Gastroesophageal sphincter (tissue), 4 donors: Measurements from ENCODE around the gene PRDM2. TPM values are rescaled to one million over a fixed set of nuclear protein-coding genes. Genes with fewer than 3 reads are reported as not detected.

ENCODE experiments used
- ATAC-seq: fragments of 150-250 bp; one replicate; pipeline ENCODE4 v1.9.1; 2016; ENCODE audit warnings: mild to moderate bottlenecking, moderate library complexity
- H3K27ac ChIP-seq, 4 donors: fragments of 200-600 bp; sonication (generic) in 3 of 4; 1 replicate in 3 of 4; 2 replicates in 1 of 4; pipeline ENCODE4 v1.5.1; 2016 to 2019
- H3K27me3 ChIP-seq: fragments of 200-600 bp; sonication (generic); one replicate; pipeline ENCODE4 v1.5.1; 2019
- H3K36me3 ChIP-seq, 2 donors: fragments of 200-600 bp; sonication (generic); one replicate each; pipeline ENCODE4 v1.5.1; 2019; ENCODE audit warnings: control low read depth in 1 of 2
- H3K4me1 ChIP-seq, 3 donors: fragments of 200-600 bp; sonication (generic); 1 replicate in 2 of 3; 2 replicates in 1 of 3; pipeline ENCODE4 v1.5.1; 2016 to 2019; ENCODE audit warnings: control low read depth in 2 of 3
- H3K4me3 ChIP-seq, 2 donors: fragments of 200-600 bp; sonication (generic); one replicate each; pipeline ENCODE4 v1.5.1; 2019; ENCODE audit warnings: mild to moderate bottlenecking in 1 of 2, moderate library complexity in 1 of 2
- H3K9me3 ChIP-seq, 3 donors: fragments of 200-600 bp; sonication (generic); one replicate each; pipeline ENCODE4 v1.5.1; 2017 to 2019; ENCODE audit warnings: control low read depth in 2 of 3
- CTCF ChIP-seq, 4 experiments: fragments of 200-600 bp in 2 of 4; fragments of 450-650 bp in 2 of 4; sonication (generic) in 1 of 4; IDR thresholded peaks; one replicate each; pipeline ENCODE4 v1.5.1; 2017 to 2019; ENCODE audit warnings: antibody characterized with exemption in 4 of 4, mild to moderate bottlenecking in 2 of 4, moderate library complexity in 2 of 4
- EP300 ChIP-seq: sonication (generic); formaldehyde crosslinking; IDR thresholded peaks from one replicate; pipeline ENCODE4 v1.6.1; 2017; ENCODE audit warnings: antibody characterized with exemption, mild to moderate bottlenecking
- POLR2A ChIP-seq, 2 donors: fragments of 450-650 bp; IDR thresholded peaks; one replicate each; pipeline ENCODE4 v1.6.1; 2017; ENCODE audit warnings: antibody characterized with exemption in 2 of 2, mild to moderate bottlenecking in 2 of 2, moderate library complexity in 1 of 2
- POLR2AphosphoS5 ChIP-seq: sonication (generic); formaldehyde crosslinking; IDR thresholded peaks from one replicate; pipeline ENCODE4 v1.6.1; 2017; ENCODE audit warnings: antibody characterized with exemption
- WGBS, 2 donors: methylation state at CpG; one replicate each; pipeline ENCODE4 v1.1.5; 2018; ENCODE audit warnings: low coverage in 1 of 2; 5-methylcytosine and 5-hydroxymethylcytosine counted together
- total RNA-seq, 4 donors: library from RNA; depleted of rRNA; stranded (reverse); fragments of >200 nt; gene quantifications; one replicate each; pipeline ENCODE4 v1.1.0, GENCODE V29; 2016

Gene PRDM2
- total RNA-seq, 4 donors from 2014 or later = 23.7 to 55.6 (median 43.0) TPM

GRCh38 chr1:13832100-13832499, 132.1 kb downstream of the PRDM2 start:
- peaks cover 0 to 7% (median 0%) of the 10 kb centered on the region in 3 donors for H3K4me1 ChIP-seq
- no peaks in the 10 kb centered on the region for H3K36me3 ChIP-seq
- no peak for ATAC-seq
- H3K27me3 ChIP-seq = peaks cover 30% of the 10 kb centered on the region
- no peak overlapping the region for H3K4me3 ChIP-seq
- 68 to 100% methylated on average over 2 to 4 of the region's 4 CpGs for WGBS, 2 donors
- no peak overlapping the region for H3K27ac ChIP-seq
- TF ChIP-seq POLR2AphosphoS5 (no peak), POLR2A (IDR thresholded peaks at IDR 0.05) (no peak), CTCF (IDR thresholded peaks at IDR 0.05) (no peak), EP300 (no peak)
- H3K9me3 ChIP-seq = no peaks in the 10 kb centered on the region

- WGBS, 2 donors = 57 to 80% methylated on average over 2 to 3 of the region's 4 CpGs
- ATAC-seq = no peak
- TF ChIP-seq EP300 (no peak), CTCF (IDR thresholded peaks at IDR 0.05) (no peak), POLR2A (IDR thresholded peaks at IDR 0.05) (no peak), POLR2AphosphoS5 (no peak)
- H3K36me3 ChIP-seq = no peaks in the 10 kb centered on the region
- no peak overlapping the region for H3K4me3 ChIP-seq
- H3K9me3 ChIP-seq = no peaks in the 10 kb centered on the region
- no peak overlapping the region for H3K27ac ChIP-seq
- peaks cover 30% of the 10 kb centered on the region for H3K27me3 ChIP-seq
- peaks cover 0 to 7% (median 0%) of the 10 kb centered on the region in 3 donors for H3K4me1 ChIP-seq
Observed at GRCh38 chr1:13832536-13832935, 132.5 kb downstream of the PRDM2 start.

GRCh38 chr1:13836136-13836535, 136.1 kb downstream of the PRDM2 start:
- H3K27me3 ChIP-seq = peaks cover 25% of the 10 kb centered on the region
- no peak overlapping the region for H3K27ac ChIP-seq
- no peaks in the 10 kb centered on the region for H3K9me3 ChIP-seq
- TF ChIP-seq EP300 = no peak
- no peak for TF ChIP-seq POLR2A (IDR thresholded peaks at IDR 0.05)
- no peak overlapping the region for H3K4me3 ChIP-seq
- WGBS, 2 donors = 61 to 90% methylated on average over 5 of the region's 5 CpGs
- no peaks in the 10 kb centered on the region for H3K36me3 ChIP-seq
- ATAC-seq = no peak
- peaks cover 0 to under 1% (median 0%) of the 10 kb centered on the region in 3 donors for H3K4me1 ChIP-seq

GRCh38 chr1:13836631-13837030, 136.6 kb downstream of the PRDM2 start:
- Histone ChIP-seq H3K4me3 (no peak overlapping the region), H3K4me1 (no peaks in the 10 kb centered on the region), H3K27me3 (peaks cover 25% of the 10 kb centered on the region), H3K36me3 (no peaks in the 10 kb centered on the region), H3K9me3 (no peaks in the 10 kb centered on the region), H3K27ac (no peak overlapping the region)
- no peak for ATAC-seq
- TF ChIP-seq CTCF (IDR thresholded peaks at IDR 0.05) (no peak), POLR2AphosphoS5 (no peak), EP300 (no peak), POLR2A (IDR thresholded peaks at IDR 0.05) (no peak)
- WGBS, 2 donors = 100% methylated on average over 1 of the region's 1 CpG; no CpG with 5 or more reads in 1 of the 2 donors

- no peak for TF ChIP-seq CTCF (IDR thresholded peaks at IDR 0.05)
- TF ChIP-seq EP300 = no peak
- no peak for TF ChIP-seq POLR2A (IDR thresholded peaks at IDR 0.05)
- TF ChIP-seq POLR2AphosphoS5 = no peak
- ATAC-seq = no peak
- Histone ChIP-seq H3K9me3 (no peaks in the 10 kb centered on the region), H3K27me3 (peaks cover 15% of the 10 kb centered on the region), H3K4me3 (no peak overlapping the region), H3K36me3 (no peaks in the 10 kb centered on the region), H3K27ac (no peak overlapping the region), H3K4me1 (no peaks in the 10 kb centered on the region)
- 100% methylated on average over 1 of the region's 1 CpG; no CpG with 5 or more reads in 1 of the 2 donors for WGBS, 2 donors
Observed at GRCh38 chr1:13838236-13838635, 138.2 kb downstream of the PRDM2 start.
